ENCODE results near the gene SHOC1. TPM values are rescaled to one million over a fixed set of nuclear protein-coding genes. Genes with fewer than 3 reads are reported as not detected.
"Not testable (repeated sequence)": the region's sequence is repeated elsewhere in the genome, so short reads cannot be mapped to it uniquely, and the experiment has no call there.

The SHOC1 gene
- total and polyA plus RNA-seq, 2 donors (not counting 1 experiment from before 2014, with no cell fraction given): not detected

DNA sequence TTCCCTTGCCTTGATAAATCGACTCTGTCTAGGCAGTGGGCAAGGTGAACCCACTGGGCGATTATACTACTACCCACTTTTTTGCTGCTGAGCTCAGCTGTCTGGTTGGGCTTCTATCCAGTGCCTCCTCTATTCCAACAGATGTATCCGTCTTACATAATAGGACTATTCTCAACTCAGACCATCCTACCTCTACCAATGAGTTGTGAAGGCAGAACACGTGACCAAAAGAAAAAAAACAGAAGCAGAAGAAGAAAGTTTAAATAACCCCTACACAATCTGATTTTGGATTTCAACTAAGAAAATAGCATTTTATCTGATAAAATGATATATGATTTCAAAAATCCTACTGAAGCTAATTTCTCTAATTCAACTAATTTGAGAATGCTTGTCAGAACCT is 16.2 kb upstream of the SHOC1 start:
- H3K36me3 ChIP-seq (replicated peaks in 1 of 2; ENCODE audit: control extremely low read depth in 1 of 2, control insufficient read depth in 1 of 2, extremely low read depth in 1 of 2, insufficient read depth in 2 of 2, low read length in 1 of 2): no peaks in the 10 kb centered on the region
- Mint-ChIP-seq H3K9me3 (ENCODE audit: insufficient read depth) (no peaks in the 10 kb centered on the region), H3K27ac (no peak overlapping the region), H3K4me1 (peaks cover 5% of the 10 kb centered on the region), H3K4me3 (no peak overlapping the region), H3K27me3 (no peaks in the 10 kb centered on the region)
- intact Hi-C loops (cut with micrococcal nuclease): no loop called here
- no peak overlapping the region for H3K9ac ChIP-seq (ENCODE audit: low read length)
- H3K9me3 ChIP-seq (ENCODE audit: control extremely low read depth in 1 of 3, control insufficient read depth in 2 of 3, insufficient read depth in 1 of 3, low read length in 2 of 3): no peaks in the 10 kb centered on the region
- no peak for DNase-seq
- ChIA-PET POLR2A (no interaction called here), CTCF (interaction anchor here (1.3 kb wide), 1 partner anchor 264 kb away, joined by 3 read pairs; no protein-coding TSS in a partner anchor)
- no peak for ATAC-seq (ENCODE audit: low read depth)
- no peak overlapping the region for H2AFZ ChIP-seq (ENCODE audit: insufficient read depth, low read depth, low read length, poor library complexity, severe bottlenecking)
- H3K79me2 ChIP-seq (ENCODE audit: control insufficient read depth, insufficient read depth, low read length): no peaks in the 10 kb centered on the region
- TF ChIP-seq EZH2 (IDR thresholded peaks at IDR 0.05; ENCODE audit: borderline replicate concordance, insufficient read depth, low read depth, low read length, poor library complexity, severe bottlenecking) (no peak), CTCF (IDR thresholded peaks at IDR 0.05) (no peak)
- no peaks in the 10 kb centered on the region for H3K4me1 ChIP-seq (ENCODE audit: control insufficient read depth in 2 of 2, insufficient read depth in 2 of 2, low read length in 2 of 2)
- WGBS (ENCODE audit: insufficient coverage): 100% methylated on average over 3 of the region's 4 CpGs
- no peak overlapping the region for H3K27ac ChIP-seq (ENCODE audit: low read length in 2 of 2)
- H3K4me2 ChIP-seq (replicated peaks; ENCODE audit: low read depth, low read length, poor library complexity, severe bottlenecking): no peak overlapping the region
- H3K4me3 ChIP-seq (ENCODE audit: control extremely low read depth in 1 of 5, extremely low read depth in 1 of 5, insufficient read depth in 1 of 5, low read depth in 2 of 5, low read length in 4 of 5): no peak overlapping the region
- no peaks in the 10 kb centered on the region for H4K20me1 ChIP-seq (ENCODE audit: control insufficient read depth, insufficient read depth, low read length, poor library complexity, severe bottlenecking)
- no peaks in the 10 kb centered on the region for H3K27me3 ChIP-seq (replicated peaks in 1 of 4; ENCODE audit: control extremely low read depth in 1 of 4, control insufficient read depth in 3 of 4, insufficient read depth in 4 of 4, low read length in 3 of 4)

DNA sequence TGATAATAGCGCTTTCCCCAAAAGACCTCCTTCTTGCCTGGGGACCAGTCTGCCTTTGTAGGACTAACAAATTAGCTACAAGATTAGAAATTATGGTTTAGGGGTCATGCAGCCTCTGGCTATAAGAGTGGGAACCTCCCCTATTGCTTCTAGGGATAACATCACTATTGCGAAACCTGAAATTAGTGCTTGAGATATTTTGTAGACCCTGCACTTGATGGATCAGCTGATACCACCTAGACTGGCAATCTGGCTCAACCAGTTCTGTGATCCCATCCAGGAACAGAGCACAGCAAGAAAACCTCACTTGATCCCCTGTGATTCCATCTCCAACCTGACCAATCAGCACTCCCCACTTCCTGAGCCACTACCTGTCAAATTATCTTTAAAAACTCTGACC is 15.7 kb upstream of the SHOC1 start:
- H2AFZ ChIP-seq (ENCODE audit: insufficient read depth, low read depth, low read length, poor library complexity, severe bottlenecking); DNase-seq; POLR2A ChIA-PET; H3K4me1 Mint-ChIP-seq; H3K9ac ChIP-seq (ENCODE audit: low read length); H3K4me2 ChIP-seq (replicated peaks; ENCODE audit: low read depth, low read length, poor library complexity, severe bottlenecking); H3K27me3 ChIP-seq (replicated peaks in 1 of 4; ENCODE audit: control extremely low read depth in 1 of 4, control insufficient read depth in 3 of 4, insufficient read depth in 4 of 4, low read length in 3 of 4); H3K4me3 ChIP-seq (ENCODE audit: control extremely low read depth in 1 of 5, extremely low read depth in 1 of 5, insufficient read depth in 1 of 5, low read depth in 2 of 5, low read length in 4 of 5); H4K20me1 ChIP-seq (ENCODE audit: control insufficient read depth, insufficient read depth, low read length, poor library complexity, severe bottlenecking); H3K27ac ChIP-seq (ENCODE audit: low read length in 2 of 2); H3K9me3 Mint-ChIP-seq (ENCODE audit: insufficient read depth); H3K9me3 ChIP-seq (ENCODE audit: control extremely low read depth in 1 of 3, control insufficient read depth in 2 of 3, insufficient read depth in 1 of 3, low read length in 2 of 3); H3K79me2 ChIP-seq (ENCODE audit: control insufficient read depth, insufficient read depth, low read length); ATAC-seq (ENCODE audit: low read depth); H3K36me3 ChIP-seq (replicated peaks in 1 of 2; ENCODE audit: control extremely low read depth in 1 of 2, control insufficient read depth in 1 of 2, extremely low read depth in 1 of 2, insufficient read depth in 2 of 2, low read length in 1 of 2); intact Hi-C loops (cut with micrococcal nuclease); H3K27ac Mint-ChIP-seq; H3K27me3 Mint-ChIP-seq; H3K4me1 ChIP-seq (ENCODE audit: control insufficient read depth in 2 of 2, insufficient read depth in 2 of 2, low read length in 2 of 2); H3K4me3 Mint-ChIP-seq: not testable (repeated sequence)
- CTCF ChIA-PET: interaction anchor here (1.3 kb wide), 1 partner anchor 265 kb away, joined by 3 read pairs; no protein-coding TSS in a partner anchor
- 83% methylated on average over 1 of the region's 2 CpGs for WGBS (ENCODE audit: insufficient coverage)

Measured in B cell (primary cell).